ENCODE data around the gene PCSK6.

GRCh38 chr15:101295607-101296161 lies 193.8 kb downstream of the PCSK6 start:
- TF ChIP-seq, protein P1, sequence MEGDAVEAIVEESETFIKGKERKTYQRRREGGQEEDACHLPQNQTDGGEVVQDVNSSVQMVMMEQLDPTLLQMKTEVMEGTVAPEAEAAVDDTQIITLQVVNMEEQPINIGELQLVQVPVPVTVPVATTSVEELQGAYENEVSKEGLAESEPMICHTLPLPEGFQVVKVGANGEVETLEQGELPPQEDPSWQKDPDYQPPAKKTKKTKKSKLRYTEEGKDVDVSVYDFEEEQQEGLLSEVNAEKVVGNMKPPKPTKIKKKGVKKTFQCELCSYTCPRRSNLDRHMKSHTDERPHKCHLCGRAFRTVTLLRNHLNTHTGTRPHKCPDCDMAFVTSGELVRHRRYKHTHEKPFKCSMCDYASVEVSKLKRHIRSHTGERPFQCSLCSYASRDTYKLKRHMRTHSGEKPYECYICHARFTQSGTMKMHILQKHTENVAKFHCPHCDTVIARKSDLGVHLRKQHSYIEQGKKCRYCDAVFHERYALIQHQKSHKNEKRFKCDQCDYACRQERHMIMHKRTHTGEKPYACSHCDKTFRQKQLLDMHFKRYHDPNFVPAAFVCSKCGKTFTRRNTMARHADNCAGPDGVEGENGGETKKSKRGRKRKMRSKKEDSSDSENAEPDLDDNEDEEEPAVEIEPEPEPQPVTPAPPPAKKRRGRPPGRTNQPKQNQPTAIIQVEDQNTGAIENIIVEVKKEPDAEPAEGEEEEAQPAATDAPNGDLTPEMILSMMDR (IDR thresholded peaks at IDR 0.05), result no peak
- no peak for TF ChIP-seq ZBTB21 (CRISPR knock-in tag; IDR thresholded peaks at IDR 0.05; ENCODE audit: borderline replicate concordance)
